GM12801 (cell line): ENCODE measurements around the gene TRIAP1.

Experiments used
- TF ChIP-seq, protein P1 (sequence below): IDR thresholded peaks from one replicate; pipeline ENCODE4 v1.5.1; 2011; ENCODE audit warnings: control low read depth; ENCODE audit not compliant: insufficient read length; ENCODE audit errors: extremely low read depth

TRIAP1 gene

GRCh38 chr12:120403869-120404268 is 42.3 kb downstream of the TRIAP1 start:
- TF ChIP-seq, protein P1, sequence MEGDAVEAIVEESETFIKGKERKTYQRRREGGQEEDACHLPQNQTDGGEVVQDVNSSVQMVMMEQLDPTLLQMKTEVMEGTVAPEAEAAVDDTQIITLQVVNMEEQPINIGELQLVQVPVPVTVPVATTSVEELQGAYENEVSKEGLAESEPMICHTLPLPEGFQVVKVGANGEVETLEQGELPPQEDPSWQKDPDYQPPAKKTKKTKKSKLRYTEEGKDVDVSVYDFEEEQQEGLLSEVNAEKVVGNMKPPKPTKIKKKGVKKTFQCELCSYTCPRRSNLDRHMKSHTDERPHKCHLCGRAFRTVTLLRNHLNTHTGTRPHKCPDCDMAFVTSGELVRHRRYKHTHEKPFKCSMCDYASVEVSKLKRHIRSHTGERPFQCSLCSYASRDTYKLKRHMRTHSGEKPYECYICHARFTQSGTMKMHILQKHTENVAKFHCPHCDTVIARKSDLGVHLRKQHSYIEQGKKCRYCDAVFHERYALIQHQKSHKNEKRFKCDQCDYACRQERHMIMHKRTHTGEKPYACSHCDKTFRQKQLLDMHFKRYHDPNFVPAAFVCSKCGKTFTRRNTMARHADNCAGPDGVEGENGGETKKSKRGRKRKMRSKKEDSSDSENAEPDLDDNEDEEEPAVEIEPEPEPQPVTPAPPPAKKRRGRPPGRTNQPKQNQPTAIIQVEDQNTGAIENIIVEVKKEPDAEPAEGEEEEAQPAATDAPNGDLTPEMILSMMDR: no peak

DNA sequence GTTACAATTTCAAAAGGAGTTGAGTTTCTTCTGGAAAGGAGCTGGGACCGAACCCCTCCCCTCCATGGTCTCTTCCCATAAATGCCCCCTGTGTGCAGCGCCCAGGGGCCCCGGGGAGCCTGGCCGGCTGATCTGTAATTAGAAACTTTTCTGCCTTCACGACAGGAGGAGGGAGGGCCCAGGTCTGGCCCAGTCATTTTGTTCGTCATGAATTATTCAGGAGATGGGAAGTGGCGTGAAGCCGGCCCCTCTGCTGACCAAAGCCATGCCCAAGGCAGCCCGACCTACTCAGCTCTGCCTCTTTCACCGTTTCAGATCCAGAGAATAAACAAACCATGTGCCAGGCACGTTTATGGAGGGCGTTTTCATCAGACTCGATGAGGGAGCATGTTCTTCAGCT is 44.0 kb downstream of the TRIAP1 start:
- TF ChIP-seq, protein P1: no peak

DNA sequence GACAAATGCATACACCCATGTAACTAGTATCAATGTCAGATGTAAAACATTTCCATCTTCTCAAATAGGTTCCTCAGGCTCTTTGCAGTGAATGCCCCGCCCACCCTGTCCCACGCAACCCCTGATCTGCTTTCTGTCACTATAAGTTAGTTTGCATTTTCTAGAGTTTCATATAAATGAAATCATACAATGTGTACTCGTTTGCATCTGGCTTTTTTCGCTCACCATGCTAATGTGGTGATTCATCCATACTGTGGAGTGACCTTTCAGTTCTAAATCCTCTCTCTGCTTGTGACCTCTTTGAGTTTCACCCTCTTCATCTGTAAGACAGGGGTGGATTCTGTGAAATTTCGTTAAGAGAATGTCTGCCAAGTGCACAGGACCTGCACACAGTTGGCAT is 46.7 kb downstream of the TRIAP1 start:
- TF ChIP-seq, protein P1: no peak

GRCh38 chr12:120397824-120398540 is 48.2 kb downstream of the TRIAP1 start:
- TF ChIP-seq, protein P1: no peak

- TF ChIP-seq, protein P1: no peak
Measured at GRCh38 chr12:120394483-120395367, 51.5 kb downstream of the TRIAP1 start.
